GM21786 (cell line): Measurements from ENCODE around the gene CYB5R3.
"Not testable (repeated sequence)": the region's sequence is repeated elsewhere in the genome, so short reads cannot be mapped to it uniquely, and the experiment has no call there.

Source experiments
- ATAC-seq: cut with Tn5 transposase; IDR thresholded peaks from one replicate; pipeline ENCODE4 v1.9.1; 2021; ENCODE audit not compliant: unreplicated experiment

Gene CYB5R3

GRCh38 chr22:42608136-42608822 lies 40.9 kb downstream of the CYB5R3 start:
- ATAC-seq, result no peak

DNA sequence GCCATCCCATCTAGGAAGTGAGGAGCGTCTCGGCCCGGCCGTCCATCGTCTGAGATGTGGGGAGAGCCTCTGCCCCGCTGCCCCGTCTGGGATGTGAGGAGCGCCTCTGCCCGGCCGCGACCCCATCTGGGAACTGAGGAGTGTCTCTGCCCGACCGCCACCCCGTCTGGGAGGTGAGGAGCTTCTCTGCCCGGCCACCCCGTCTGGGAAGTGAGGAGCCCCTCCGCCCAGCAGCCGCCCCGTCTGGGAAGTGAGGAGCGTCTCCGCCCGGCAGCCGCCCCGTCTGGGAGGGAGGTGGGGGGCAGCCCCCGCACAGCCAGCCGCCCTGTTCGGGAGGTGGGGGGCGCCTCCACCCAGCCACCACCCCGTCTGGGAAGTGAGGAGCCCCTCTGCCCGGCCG lies 41.6 kb downstream of the CYB5R3 start:
- ATAC-seq, result not testable (repeated sequence)

- no peak for ATAC-seq
These were observed 44.8 kb downstream of the CYB5R3 start for GRCh38 chr22:42604403-42604802.

DNA sequence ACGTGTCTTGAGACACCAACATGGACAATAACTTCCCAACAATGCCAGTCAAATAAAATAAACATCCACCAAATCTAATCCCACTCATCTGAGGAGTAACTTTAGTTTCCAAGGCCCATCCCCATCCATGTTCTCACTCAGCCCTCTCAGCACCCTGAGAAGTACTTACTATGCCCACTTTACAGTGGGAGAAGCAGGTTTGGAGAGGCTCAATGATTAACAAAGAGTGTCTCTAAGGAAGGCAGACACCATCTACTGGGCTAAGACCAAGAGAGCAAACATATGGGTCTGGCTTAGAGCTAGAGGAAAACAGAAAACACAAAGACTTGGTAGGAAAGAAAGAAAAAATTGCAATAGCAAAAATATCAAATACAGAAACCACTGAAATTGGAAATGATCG lies 45.8 kb downstream of the CYB5R3 start:
- no peak for ATAC-seq

GRCh38 chr22:42602470-42602869 lies 46.7 kb downstream of the CYB5R3 start:
- no peak for ATAC-seq

- ATAC-seq, result no peak
These were observed 47.2 kb downstream of the CYB5R3 start for GRCh38 chr22:42601879-42602465.

GRCh38 chr22:42596863-42597530 lies 52.2 kb downstream of the CYB5R3 start:
- ATAC-seq, result no peak

DNA sequence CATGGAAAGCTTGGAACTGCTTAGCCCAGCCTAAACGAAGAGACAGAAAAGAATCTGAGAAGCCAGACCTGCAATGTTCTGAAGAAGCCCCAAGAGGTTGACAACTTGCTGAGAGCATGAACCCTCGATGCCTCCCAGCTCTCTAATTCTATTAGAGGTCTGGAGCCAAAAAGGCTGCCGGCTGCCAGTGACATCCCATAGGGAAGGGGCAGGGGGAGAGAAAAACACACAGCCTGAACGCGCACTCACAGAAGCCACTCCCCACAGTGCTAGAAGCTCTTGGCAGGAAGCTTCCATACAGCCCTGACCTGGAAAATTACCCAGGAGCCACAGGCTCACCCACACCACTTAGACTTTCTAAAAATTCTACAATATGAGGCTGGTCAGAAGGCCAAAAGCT lies 52.9 kb downstream of the CYB5R3 start:
- ATAC-seq, result no peak

DNA sequence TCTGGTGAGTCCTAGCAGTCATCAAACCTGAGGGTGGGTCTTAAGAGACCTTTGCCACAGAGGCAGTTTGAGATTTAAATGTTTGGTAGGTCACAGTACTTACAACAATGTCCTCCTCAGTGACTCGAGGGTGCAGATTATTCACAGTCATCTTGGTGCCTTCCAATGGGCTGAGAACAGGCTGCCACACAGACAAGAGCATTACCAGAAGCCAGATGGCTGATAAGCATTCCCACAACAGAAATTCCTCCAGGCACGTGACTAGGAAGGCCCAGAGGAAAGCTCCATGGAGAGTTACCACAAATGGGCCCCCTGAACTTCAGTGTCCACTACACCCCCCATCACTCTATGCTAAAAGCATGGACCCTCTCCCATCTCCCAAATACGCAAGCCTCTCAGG lies 53.8 kb downstream of the CYB5R3 start:
- no peak for ATAC-seq

DNA sequence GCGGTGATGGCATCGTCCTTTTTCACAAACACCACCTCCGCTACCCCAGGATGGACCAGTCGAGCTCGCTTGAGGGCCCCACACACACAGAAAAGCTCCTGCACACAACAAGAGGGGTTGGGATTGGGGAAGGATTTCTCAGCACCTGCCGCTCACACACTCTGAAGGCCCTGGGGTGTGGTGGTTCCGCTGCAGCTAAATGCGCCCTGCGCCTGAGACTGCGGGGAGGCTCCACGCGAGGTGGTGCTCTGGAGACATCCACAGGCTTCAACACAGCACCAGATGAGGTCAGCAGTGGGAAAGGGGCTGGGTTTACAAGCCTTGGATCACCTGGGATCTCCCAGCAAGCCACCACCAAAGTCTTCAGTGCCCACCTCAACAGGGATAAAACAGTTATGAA lies 57.2 kb downstream of the CYB5R3 start:
- ATAC-seq, result no peak

GRCh38 chr22:42587588-42588175 lies 61.5 kb downstream of the CYB5R3 start:
- no peak for ATAC-seq

DNA sequence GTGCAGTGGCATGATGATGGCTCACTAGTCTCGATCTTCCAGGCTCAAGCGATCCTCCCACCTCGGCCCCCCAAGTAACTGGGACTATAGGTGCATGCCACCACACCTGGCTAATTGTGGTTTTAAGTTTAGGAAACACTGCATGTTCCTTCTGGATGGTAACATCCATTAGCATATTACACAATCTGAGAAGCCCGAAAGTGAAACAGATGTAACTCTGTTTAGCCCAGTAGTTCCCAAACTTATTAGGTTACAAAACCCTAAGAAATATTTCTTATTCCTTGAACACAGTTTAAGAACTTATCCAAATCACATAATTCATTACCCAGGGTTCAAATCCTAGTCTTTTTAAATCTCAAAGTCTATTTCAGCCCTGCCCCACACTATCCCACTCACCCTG lies 62.8 kb downstream of the CYB5R3 start:
- ATAC-seq, result no peak

DNA sequence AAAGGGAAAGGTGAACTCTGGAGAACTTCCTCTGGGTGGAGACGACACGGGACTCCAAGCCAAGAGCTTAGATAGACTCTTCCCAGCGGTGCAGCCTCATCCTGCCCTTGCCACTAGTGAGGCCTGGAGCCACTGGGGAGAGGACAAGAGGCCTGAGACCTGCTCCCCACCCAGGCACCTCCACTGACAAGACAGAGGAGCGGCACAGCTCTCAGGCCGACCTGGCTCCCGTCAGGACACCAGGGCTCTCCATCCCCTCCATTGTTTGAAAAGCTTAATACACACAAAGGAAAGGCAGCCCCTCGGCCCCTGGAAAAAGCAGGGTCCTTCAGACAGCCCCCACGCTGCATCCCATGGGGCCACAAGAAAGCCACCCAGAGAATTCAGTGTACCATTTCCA lies 64.1 kb downstream of the CYB5R3 start:
- ATAC-seq, result no peak

DNA sequence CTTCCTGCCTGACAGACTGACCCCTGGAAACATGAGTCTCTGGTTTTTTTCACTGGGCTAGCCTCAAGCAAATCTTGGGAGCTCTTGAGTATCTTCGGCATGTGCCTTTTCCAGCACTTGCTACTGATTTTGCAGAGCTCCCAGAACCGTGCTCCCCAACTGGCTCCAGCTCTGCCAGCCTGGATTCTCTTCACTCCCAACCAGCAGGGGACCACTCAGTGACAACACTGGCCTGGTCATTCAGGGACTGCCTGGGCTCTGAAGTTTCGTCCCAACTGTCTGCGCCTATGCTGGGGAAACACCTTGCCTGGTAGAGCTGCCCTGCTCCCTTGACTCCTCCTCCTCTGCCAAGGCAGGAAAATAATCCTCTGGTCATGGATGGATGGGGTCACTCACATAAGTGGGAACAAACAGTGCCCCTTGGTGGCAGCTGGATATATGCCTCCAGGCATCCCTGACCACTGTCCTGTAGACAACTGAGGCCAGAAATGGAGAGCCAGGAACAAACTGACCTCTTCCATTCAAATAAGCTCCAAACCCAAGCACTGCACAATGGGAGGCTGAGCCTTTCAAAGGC lies 64.7 kb downstream of the CYB5R3 start:
- ATAC-seq, result no peak

- no peak for ATAC-seq
These were observed 66.2 kb downstream of the CYB5R3 start for GRCh38 chr22:42582987-42583386.

GRCh38 chr22:42581762-42582716 lies 67.2 kb downstream of the CYB5R3 start:
- ATAC-seq, result no peak

- not testable (repeated sequence) for ATAC-seq
These were observed 67.9 kb downstream of the CYB5R3 start for GRCh38 chr22:42581194-42581761.

DNA sequence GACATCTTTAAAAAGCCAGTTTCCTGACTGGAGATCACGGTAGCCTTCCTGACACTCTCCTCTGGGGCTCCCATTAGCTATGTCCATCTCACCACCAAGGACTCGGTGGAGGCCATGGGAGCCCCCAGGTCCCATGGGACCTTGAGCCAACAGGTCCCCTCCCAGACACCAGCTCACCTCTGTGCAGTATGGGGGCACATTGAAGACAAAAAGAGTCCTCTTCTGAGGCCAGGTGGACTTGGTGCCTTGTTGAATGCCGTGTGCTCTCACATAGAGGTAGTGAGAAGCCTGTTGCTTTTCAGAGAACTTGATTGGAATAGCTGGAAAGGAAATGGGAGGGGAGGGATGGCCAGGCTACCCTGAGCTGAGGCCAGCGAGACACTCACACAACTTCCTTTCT lies 69.2 kb downstream of the CYB5R3 start:
- not testable (repeated sequence) for ATAC-seq

DNA sequence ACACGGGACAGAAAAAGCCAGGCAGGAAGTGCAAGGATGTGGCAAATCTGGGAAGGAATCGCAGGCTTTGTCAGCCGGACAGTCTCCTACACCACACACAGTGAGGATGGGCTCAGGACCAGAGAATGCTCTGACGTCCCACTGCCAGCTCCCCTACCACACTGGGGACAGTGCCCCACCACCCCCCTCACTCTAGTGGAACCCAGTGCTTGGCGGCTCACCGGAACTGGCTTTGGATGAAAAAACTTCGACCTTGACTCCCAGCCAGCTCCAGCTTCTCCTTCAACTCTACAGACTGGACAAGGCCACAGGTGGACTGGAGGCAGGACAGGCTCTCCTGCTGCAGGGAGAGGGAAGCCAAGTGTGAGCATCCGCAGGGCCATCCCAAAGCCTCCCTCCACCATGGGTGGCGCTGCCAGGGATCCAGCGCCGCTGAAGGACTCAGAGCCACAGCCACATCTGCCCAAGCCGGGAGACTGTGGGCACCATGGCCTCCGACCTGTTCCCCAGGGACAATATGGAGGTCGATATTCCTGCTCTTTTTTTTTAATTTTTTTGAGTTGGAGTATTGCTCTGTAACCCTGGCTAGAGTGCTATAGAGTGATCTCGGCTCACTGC lies 71.5 kb downstream of the CYB5R3 start:
- no peak for ATAC-seq

GRCh38 chr22:42577141-42577540 lies 72.1 kb downstream of the CYB5R3 start:
- not testable (repeated sequence) for ATAC-seq
